Measurements from ENCODE around the gene DISC1.

DNA sequence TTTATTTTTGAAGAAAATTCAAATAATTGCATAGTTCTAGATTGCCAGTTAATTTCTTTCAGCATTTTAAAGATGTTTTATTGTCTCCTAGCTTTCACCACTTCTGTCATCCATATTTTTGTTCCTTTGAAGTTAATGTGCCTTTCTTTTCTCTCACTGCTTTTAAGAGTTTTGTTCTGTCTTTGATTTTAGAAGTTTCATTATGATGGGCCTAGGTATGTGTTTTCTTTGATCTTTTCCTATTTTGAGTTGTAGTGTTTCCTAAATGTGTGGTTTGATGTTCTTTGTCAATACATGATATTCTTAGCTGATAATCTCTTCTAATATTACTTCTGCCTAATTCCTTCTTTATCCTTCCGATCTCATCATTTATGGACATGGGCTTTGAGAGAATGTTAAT is 378.7 kb downstream of the DISC1 start:
- no peak for TF ChIP-seq CTCF (conservative IDR thresholded peaks at IDR 0.05 in 1 of 2, IDR thresholded peaks at IDR 0.05 in 1 of 2; ENCODE audit: low read depth in 1 of 2, low read length in 2 of 2)
- no peak for TF ChIP-seq EZH2 (IDR thresholded peaks at IDR 0.05; ENCODE audit: low read length, missing control alignments)

Data from fibroblast of lung (primary cell).